HG02798 (cell line): ENCODE measurements around the gene SPO11.
"Not testable (repeated sequence)": the region's sequence is repeated elsewhere in the genome, so short reads cannot be mapped to it uniquely, and the experiment has no call there.

Experiments used
- ATAC-seq: cut with Tn5 transposase; IDR thresholded peaks from one replicate; pipeline ENCODE4 v1.9.1; 2021; ENCODE audit warnings: mild to moderate bottlenecking; ENCODE audit not compliant: unreplicated experiment, poor library complexity

Gene SPO11

GRCh38 chr20:57332105-57333089, 2.8 kb downstream of the SPO11 start:
- ATAC-seq: no peak

GRCh38 chr20:57335392-57335791, 5.8 kb downstream of the SPO11 start:
- no peak for ATAC-seq

- no peak for ATAC-seq
Measured at GRCh38 chr20:57341663-57342062, 12.1 kb downstream of the SPO11 start.

- no peak for ATAC-seq
Measured at GRCh38 chr20:57342829-57343228, 13.2 kb downstream of the SPO11 start.

- peak; percentile 44 for ATAC-seq
Measured at GRCh38 chr20:57346477-57346876, 16.9 kb downstream of the SPO11 start.

GRCh38 chr20:57347393-57347792, 17.8 kb downstream of the SPO11 start:
- ATAC-seq: no peak

GRCh38 chr20:57348200-57348921, 18.8 kb downstream of the SPO11 start:
- not testable (repeated sequence) for ATAC-seq

GRCh38 chr20:57348922-57349574, 19.4 kb downstream of the SPO11 start:
- not testable (repeated sequence) for ATAC-seq

- ATAC-seq: no peak
Measured at GRCh38 chr20:57350081-57350710, 20.6 kb downstream of the SPO11 start.

- not testable (repeated sequence) for ATAC-seq
Measured at GRCh38 chr20:57350726-57351041, 21.1 kb downstream of the SPO11 start.

GRCh38 chr20:57351042-57351783, 21.6 kb downstream of the SPO11 start, which contains the start of gene RAE1:
Gene RAE1, plus strand, starts transcription at chr20:57351255. Its CDS starts 2,784 bp downstream, at chr20:57354039.
- ATAC-seq: peak; percentile 87

- ATAC-seq: no peak
Measured at GRCh38 chr20:57352305-57352704, 22.7 kb downstream of the SPO11 start.

- ATAC-seq: no peak
Measured at GRCh38 chr20:57353351-57353750, 23.7 kb downstream of the SPO11 start.

GRCh38 chr20:57361517-57361916, 31.9 kb downstream of the SPO11 start:
- ATAC-seq: no peak

- ATAC-seq: no peak
Measured at GRCh38 chr20:57364451-57364850, 34.8 kb downstream of the SPO11 start.

- no peak for ATAC-seq
Measured at GRCh38 chr20:57369596-57369995, 40.0 kb downstream of the SPO11 start.

- no peak for ATAC-seq
Measured at GRCh38 chr20:57370316-57370715, 40.7 kb downstream of the SPO11 start.

- ATAC-seq: no peak
Measured at GRCh38 chr20:57371363-57371762, 41.8 kb downstream of the SPO11 start.

GRCh38 chr20:57372157-57372556, 42.6 kb downstream of the SPO11 start:
- no peak for ATAC-seq
